Epithelial cell of esophagus (primary cell): ENCODE measurements around the gene LYRM4.

ENCODE experiments used
- DNase-seq: peaks from one replicate; pipeline ENCODE4 v3.0.0; 2010; ENCODE audit warnings: low read depth
- H3K4me3 ChIP-seq: 2 replicates; pipeline ENCODE4 v1.5.1; 2011; ENCODE audit warnings: mild to moderate bottlenecking, low read length, control low read depth
- CTCF ChIP-seq: IDR thresholded peaks from 2 replicates; pipeline ENCODE4 v1.5.1; 2011; ENCODE audit warnings: low read depth, mild to moderate bottlenecking, low read length, control low read depth, inconsistent platforms; ENCODE audit not compliant: insufficient read depth; ENCODE audit errors: missing control alignments

The LYRM4 gene

GRCh38 chr6:5290500-5290899, 29.8 kb upstream of the LYRM4 start:
- H3K4me3 ChIP-seq, result no peak overlapping the region
- TF ChIP-seq CTCF, result no peak
- DNase-seq, result no peak

GRCh38 chr6:5290097-5290496, 29.3 kb upstream of the LYRM4 start:
- no peak for TF ChIP-seq CTCF
- H3K4me3 ChIP-seq, result no peak overlapping the region

GRCh38 chr6:5287966-5288297, 27.2 kb upstream of the LYRM4 start:
- H3K4me3 ChIP-seq, result no peak overlapping the region
- TF ChIP-seq CTCF, result no peak
- no peak for DNase-seq

More at GRCh38 chr6:5290097-5290496, 29.3 kb upstream of the LYRM4 start:
- DNase-seq, result no peak

- no peak overlapping the region for H3K4me3 ChIP-seq
- TF ChIP-seq CTCF, result no peak
- DNase-seq, result peak; percentile 71
Measured at GRCh38 chr6:5287205-5287965, 26.6 kb upstream of the LYRM4 start.

- no peak for DNase-seq
- TF ChIP-seq CTCF, result no peak
- H3K4me3 ChIP-seq, result no peak overlapping the region
Measured at GRCh38 chr6:5286780-5287179, 26.0 kb upstream of the LYRM4 start.

- no peak for DNase-seq
- H3K4me3 ChIP-seq, result no peak overlapping the region
- no peak for TF ChIP-seq CTCF
Measured at GRCh38 chr6:5285526-5285925, 24.8 kb upstream of the LYRM4 start.

GRCh38 chr6:5285081-5285480, 24.3 kb upstream of the LYRM4 start:
- DNase-seq, result no peak
- no peak overlapping the region for H3K4me3 ChIP-seq
- TF ChIP-seq CTCF, result no peak
